Small intestine (tissue), 7 donors: Measurements from ENCODE around the gene RGPD4. TPM values are rescaled to one million over a fixed set of nuclear protein-coding genes. Genes with fewer than 3 reads are reported as not detected.

ENCODE experiments used
- DNase-seq, 2 donors: peaks; one replicate each; pipeline versions ENCODE4 v3.0.0 to v3.0.0-alpha.2; 2013
- FAIRE-seq: peaks from 2 replicates; lab custom pipeline; 2012; peaks lifted over from hg19 to GRCh38; lab: Jason Lieb, UNC
- H3K27ac ChIP-seq, 3 donors: one replicate each; pipeline ENCODE4 v1.5.1; 2013; ENCODE audit warnings: low read length in 2 of 3, mild to moderate bottlenecking in 2 of 3, control low read depth in 1 of 3, inconsistent platforms in 1 of 3, low read depth in 1 of 3, moderate library complexity in 1 of 3
- H3K27me3 ChIP-seq, 3 donors: one replicate each; pipeline ENCODE4 v1.6.1; 2013; ENCODE audit warnings: low read length in 3 of 3, inconsistent platforms in 1 of 3; ENCODE audit not compliant: control insufficient read depth in 3 of 3, insufficient read depth in 3 of 3
- H3K36me3 ChIP-seq, 3 donors: one replicate each; pipeline ENCODE4 v1.6.1; 2013; ENCODE audit warnings: low read length in 3 of 3, inconsistent platforms in 1 of 3, low read depth in 1 of 3, mild to moderate bottlenecking in 1 of 3, moderate library complexity in 1 of 3; ENCODE audit not compliant: control insufficient read depth in 3 of 3, insufficient read depth in 2 of 3
- H3K4me1 ChIP-seq, 3 donors: one replicate each; pipeline ENCODE4 v1.6.1; 2013; ENCODE audit warnings: low read length in 2 of 3, inconsistent platforms in 1 of 3, low read depth in 1 of 3, mild to moderate bottlenecking in 1 of 3, moderate library complexity in 1 of 3; ENCODE audit not compliant: control insufficient read depth in 3 of 3, insufficient read depth in 2 of 3
- H3K4me3 ChIP-seq, 3 donors: one replicate each; pipeline ENCODE4 v1.5.1; 2013; ENCODE audit warnings: low read length in 3 of 3, control low read depth in 1 of 3, inconsistent platforms in 1 of 3, low read depth in 1 of 3, mild to moderate bottlenecking in 1 of 3, moderate library complexity in 1 of 3
- H3K9me3 ChIP-seq, 2 donors: one replicate each; pipeline ENCODE4 v1.6.1; 2013; ENCODE audit warnings: low read depth in 1 of 2, low read length in 1 of 2; ENCODE audit not compliant: control insufficient read depth in 2 of 2, insufficient read depth in 1 of 2
- WGBS, 3 donors: extraction: QIAGEN DNeasy Blood & Tissue Kit; methylation state at CpG; one replicate each; pipeline ENCODE4 v1.1.7; 2013; 5-methylcytosine and 5-hydroxymethylcytosine counted together
- polyA plus RNA-seq, 4 donors: library from polyadenylated mRNA; stranded (reverse) in 3 of 4; unstranded in 1 of 4; fragments of 200-250 nt in 3 of 4; fragments of 120-200 nt in 1 of 4; gene quantifications; one replicate each; pipeline versions ENCODE4 v1.2.1 to v1.2.3, GENCODE V29; 2013
- donor health status: healthy with polysubstance abuse.
- donor health status: control.
- donor health status: control.
- donor health status: Bipolar disorder and iron deficiency.
- donor health status: healthy.

The RGPD4 gene
- polyA plus RNA-seq, 4 donors = 0.01 TPM; not detected in 3

GRCh38 chr2:107808959-107809358 is 17.7 kb upstream of the RGPD4 start:
- FAIRE-seq (no peak), DNase-seq (peak in 1 of 2 donors; percentile 6)
- H3K27me3 ChIP-seq = no peaks in the 10 kb centered on the region
- no peaks in the 10 kb centered on the region for H3K36me3 ChIP-seq
- H3K4me1 ChIP-seq = no peaks in the 10 kb centered on the region
- H3K9me3 ChIP-seq = no peaks in the 10 kb centered on the region
- WGBS, 3 donors = 21 to 55% (median 31%) methylated on average over 7 of the region's 7 CpGs
- no peak overlapping the region for H3K27ac ChIP-seq
- H3K4me3 ChIP-seq = no peak overlapping the region

- DNase-seq = no peak
- Histone ChIP-seq H3K36me3 (no peaks in the 10 kb centered on the region), H3K27ac (no peak overlapping the region), H3K27me3 (no peaks in the 10 kb centered on the region), H3K4me3 (no peak overlapping the region), H3K4me1 (no peaks in the 10 kb centered on the region), H3K9me3 (no peaks in the 10 kb centered on the region)
- FAIRE-seq = no peak
- 33 to 51% (median 39%) methylated on average over 3 of the region's 3 CpGs for WGBS, 3 donors
These were observed 16.9 kb upstream of the RGPD4 start for GRCh38 chr2:107809835-107810234.

DNA sequence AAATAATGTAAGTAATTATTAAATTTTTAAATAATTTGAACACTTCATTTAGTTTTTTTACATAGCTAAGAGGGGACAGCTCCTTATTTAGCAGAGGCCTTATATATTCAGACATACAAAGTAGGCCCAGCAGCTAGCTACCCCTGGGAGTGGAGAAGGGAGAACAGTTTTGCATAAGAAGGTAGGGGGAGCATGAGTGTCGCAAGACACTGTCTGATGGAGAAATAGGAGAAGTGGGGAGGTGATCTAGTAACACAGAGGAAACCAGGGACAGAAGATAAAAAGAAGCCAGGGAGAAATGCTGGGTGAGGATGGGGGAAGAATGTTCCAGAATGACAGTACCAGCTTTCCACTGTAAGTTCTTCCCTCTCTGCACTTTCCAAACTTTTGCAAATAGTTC is 16.0 kb upstream of the RGPD4 start:
- no peaks in the 10 kb centered on the region for H3K9me3 ChIP-seq
- H3K36me3 ChIP-seq = no peaks in the 10 kb centered on the region
- WGBS, 3 donors = 77 to 97% (median 86%) methylated on average over 1 of the region's 1 CpG
- H3K27me3 ChIP-seq = no peaks in the 10 kb centered on the region
- H3K4me3 ChIP-seq = no peak overlapping the region
- no peaks in the 10 kb centered on the region for H3K4me1 ChIP-seq
- FAIRE-seq (no peak), DNase-seq (no peak)
- no peak overlapping the region for H3K27ac ChIP-seq

GRCh38 chr2:107811411-107811810 is 15.3 kb upstream of the RGPD4 start:
- FAIRE-seq = no peak

DNA sequence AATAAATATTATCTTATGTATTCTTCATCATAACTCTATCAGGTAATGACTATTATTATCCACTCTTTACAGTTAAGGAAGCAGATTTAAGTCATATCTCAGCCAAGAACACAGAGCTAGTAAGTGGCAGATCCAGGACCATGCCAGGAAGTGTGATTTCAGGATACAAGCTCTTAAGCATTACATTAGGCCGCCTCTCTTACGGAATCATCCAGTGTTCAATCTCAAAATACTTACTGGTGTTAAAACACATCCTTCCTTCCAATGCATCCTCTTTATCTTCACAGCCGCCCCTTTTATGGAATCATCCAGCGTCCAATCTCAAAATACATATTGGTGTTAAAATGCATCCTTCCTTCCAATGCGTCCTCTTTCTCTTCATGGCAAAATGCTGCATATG is 14.7 kb upstream of the RGPD4 start:
- H3K4me1 ChIP-seq = no peaks in the 10 kb centered on the region
- no peak overlapping the region for H3K4me3 ChIP-seq
- no peak for DNase-seq
- H3K27me3 ChIP-seq = no peaks in the 10 kb centered on the region
- H3K36me3 ChIP-seq = no peaks in the 10 kb centered on the region
- FAIRE-seq = no peak
- no peak overlapping the region for H3K27ac ChIP-seq
- H3K9me3 ChIP-seq = no peaks in the 10 kb centered on the region
- 80 to 94% (median 91%) methylated on average over 5 of the region's 5 CpGs for WGBS, 3 donors

More at GRCh38 chr2:107811411-107811810, 15.3 kb upstream of the RGPD4 start:
- Histone ChIP-seq H3K27ac (no peak overlapping the region), H3K4me1 (no peaks in the 10 kb centered on the region), H3K9me3 (no peaks in the 10 kb centered on the region), H3K36me3 (no peaks in the 10 kb centered on the region), H3K27me3 (no peaks in the 10 kb centered on the region), H3K4me3 (no peak overlapping the region)
- no peak for DNase-seq
- WGBS, 3 donors = 77 to 89% (median 81%) methylated on average over 2 of the region's 2 CpGs

DNA sequence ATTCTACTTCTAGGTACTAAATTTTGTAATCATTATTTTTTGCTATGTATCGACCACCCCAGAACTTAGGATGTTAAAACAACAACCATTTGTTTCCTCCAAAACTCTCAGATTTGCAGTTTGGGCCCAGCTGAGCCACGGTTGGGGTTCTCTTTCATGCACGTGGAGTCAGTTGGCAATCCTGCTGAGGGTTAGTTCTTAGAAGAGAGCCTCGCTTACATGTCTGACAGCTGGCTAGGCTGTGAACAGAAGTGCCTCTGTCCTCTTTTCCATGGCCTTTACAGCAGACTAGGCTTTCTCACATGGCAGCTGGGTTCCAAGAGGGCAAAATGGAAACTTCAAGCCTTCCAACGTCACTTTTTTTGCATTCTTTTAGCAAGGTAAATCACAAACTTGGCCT is 9.3 kb upstream of the RGPD4 start:
- FAIRE-seq (no peak), DNase-seq (no peak)
- no peaks in the 10 kb centered on the region for H3K36me3 ChIP-seq
- H3K27me3 ChIP-seq = no peaks in the 10 kb centered on the region
- no peaks in the 10 kb centered on the region for H3K9me3 ChIP-seq
- WGBS, 3 donors = 62 to 71% (median 70%) methylated on average over 5 of the region's 5 CpGs
- no peak overlapping the region for H3K27ac ChIP-seq
- no peak overlapping the region for H3K4me3 ChIP-seq
- no peaks in the 10 kb centered on the region for H3K4me1 ChIP-seq

- H3K9me3 ChIP-seq = no peaks in the 10 kb centered on the region
- no peaks in the 10 kb centered on the region for H3K4me1 ChIP-seq
- H3K36me3 ChIP-seq = no peaks in the 10 kb centered on the region
- H3K4me3 ChIP-seq = no peak overlapping the region
- no peaks in the 10 kb centered on the region for H3K27me3 ChIP-seq
- FAIRE-seq = no peak
- H3K27ac ChIP-seq = no peak overlapping the region
- WGBS, 3 donors = 48 to 77% (median 61%) methylated on average over 4 of the region's 4 CpGs
- peak in 1 of 2 donors; percentile 14 for DNase-seq
These were observed 4.4 kb upstream of the RGPD4 start for GRCh38 chr2:107822302-107822701.

- no peak overlapping the region for H3K27ac ChIP-seq
- FAIRE-seq = no peak
- no peaks in the 10 kb centered on the region for H3K4me1 ChIP-seq
- no peaks in the 10 kb centered on the region for H3K27me3 ChIP-seq
- WGBS, 3 donors = 64 to 72% (median 69%) methylated on average over 2 of the region's 2 CpGs
- no peak for DNase-seq
- no peaks in the 10 kb centered on the region for H3K36me3 ChIP-seq
- no peak overlapping the region for H3K4me3 ChIP-seq
- no peaks in the 10 kb centered on the region for H3K9me3 ChIP-seq
These were observed 2.1 kb upstream of the RGPD4 start for GRCh38 chr2:107824451-107825205.

DNA sequence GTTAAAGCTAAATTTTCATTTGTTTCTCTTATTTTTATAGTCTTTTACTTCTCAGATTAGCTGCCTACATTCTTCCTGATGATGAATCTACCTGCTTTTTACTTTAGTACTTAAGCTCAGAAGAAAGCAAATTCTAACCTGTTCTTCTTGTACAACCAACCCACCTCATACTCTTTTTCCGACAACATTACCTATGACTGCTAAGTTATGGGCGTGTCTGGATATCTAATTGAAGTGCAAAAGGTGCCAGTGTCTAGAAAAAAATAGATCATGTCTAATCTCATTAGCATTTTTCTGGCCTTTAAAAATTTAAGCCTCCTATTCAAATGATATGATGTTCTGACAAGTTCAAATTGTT is 1.5 kb upstream of the RGPD4 start:
- WGBS, 3 donors = 86 to 94% (median 88%) methylated on average over 2 of the region's 2 CpGs
- Histone ChIP-seq H3K9me3 (no peaks in the 10 kb centered on the region), H3K36me3 (no peaks in the 10 kb centered on the region), H3K27me3 (no peaks in the 10 kb centered on the region), H3K4me1 (no peaks in the 10 kb centered on the region), H3K27ac (no peak overlapping the region), H3K4me3 (no peak overlapping the region)
- FAIRE-seq (no peak), DNase-seq (no peak)
